ENCODE data around the gene C1QTNF1.

DNA sequence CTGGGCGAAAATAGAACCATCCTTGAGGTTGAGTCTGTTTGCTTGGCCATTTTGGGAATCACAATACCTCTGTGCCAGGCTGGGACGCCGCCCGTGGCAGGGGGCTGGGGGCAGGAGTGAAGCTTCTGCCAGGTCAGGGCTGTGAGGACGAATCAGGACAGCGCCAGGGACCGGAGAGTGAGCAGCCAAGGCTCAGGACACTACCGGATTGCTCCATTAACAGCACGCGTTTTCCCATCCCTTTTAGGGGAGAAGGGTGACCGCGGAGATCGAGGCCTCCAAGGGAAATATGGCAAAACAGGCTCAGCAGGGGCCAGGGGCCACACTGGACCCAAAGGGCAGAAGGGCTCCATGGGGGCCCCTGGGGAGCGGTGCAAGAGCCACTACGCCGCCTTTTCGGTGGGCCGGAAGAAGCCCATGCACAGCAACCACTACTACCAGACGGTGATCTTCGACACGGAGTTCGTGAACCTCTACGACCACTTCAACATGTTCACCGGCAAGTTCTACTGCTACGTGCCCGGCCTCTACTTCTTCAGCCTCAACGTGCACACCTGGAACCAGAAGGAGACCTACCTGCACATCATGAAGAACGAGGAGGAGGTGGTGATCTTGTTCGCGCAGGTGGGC lies 23.4 kb downstream of the C1QTNF1 start:
- TF ChIP-seq CTCF (IDR thresholded peaks at IDR 0.05) (no peak), EZH2 (IDR thresholded peaks at IDR 0.05; ENCODE audit: borderline replicate concordance, insufficient read depth, low read depth, low read length, poor library complexity, severe bottlenecking) (no peak)

All from B cell (primary cell).